ENCODE data around the gene DCUN1D4. TPM values are rescaled to one million over a fixed set of nuclear protein-coding genes. Genes with fewer than 3 reads are reported as not detected.

DCUN1D4 gene
- total and polyA plus RNA-seq, 2 experiments from 2014 or later, result 18.0 to 28.2 TPM

GRCh38 chr4:51918251-51918650 lies 75.3 kb downstream of the DCUN1D4 start:
- H3K27me3 ChIP-seq, result no peaks in the 10 kb centered on the region
- no peak overlapping the region for H3K27ac ChIP-seq
- DNase-seq (ENCODE audit: low read depth in 1 of 2, low spot score in 1 of 2), result no peak
- no peaks in the 10 kb centered on the region for H3K4me1 ChIP-seq (ENCODE audit: low read depth)
- no peak overlapping the region for H3K4me3 ChIP-seq
- TF ChIP-seq, protein P1, sequence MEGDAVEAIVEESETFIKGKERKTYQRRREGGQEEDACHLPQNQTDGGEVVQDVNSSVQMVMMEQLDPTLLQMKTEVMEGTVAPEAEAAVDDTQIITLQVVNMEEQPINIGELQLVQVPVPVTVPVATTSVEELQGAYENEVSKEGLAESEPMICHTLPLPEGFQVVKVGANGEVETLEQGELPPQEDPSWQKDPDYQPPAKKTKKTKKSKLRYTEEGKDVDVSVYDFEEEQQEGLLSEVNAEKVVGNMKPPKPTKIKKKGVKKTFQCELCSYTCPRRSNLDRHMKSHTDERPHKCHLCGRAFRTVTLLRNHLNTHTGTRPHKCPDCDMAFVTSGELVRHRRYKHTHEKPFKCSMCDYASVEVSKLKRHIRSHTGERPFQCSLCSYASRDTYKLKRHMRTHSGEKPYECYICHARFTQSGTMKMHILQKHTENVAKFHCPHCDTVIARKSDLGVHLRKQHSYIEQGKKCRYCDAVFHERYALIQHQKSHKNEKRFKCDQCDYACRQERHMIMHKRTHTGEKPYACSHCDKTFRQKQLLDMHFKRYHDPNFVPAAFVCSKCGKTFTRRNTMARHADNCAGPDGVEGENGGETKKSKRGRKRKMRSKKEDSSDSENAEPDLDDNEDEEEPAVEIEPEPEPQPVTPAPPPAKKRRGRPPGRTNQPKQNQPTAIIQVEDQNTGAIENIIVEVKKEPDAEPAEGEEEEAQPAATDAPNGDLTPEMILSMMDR (IDR thresholded peaks at IDR 0.05; ENCODE audit: low read depth, low read length), result no peak
- H3K36me3 ChIP-seq, result peaks cover 28% of the 10 kb centered on the region
- H3K9me3 ChIP-seq (ENCODE audit: low read depth), result no peaks in the 10 kb centered on the region

- H3K27me3 ChIP-seq, result no peaks in the 10 kb centered on the region
- H3K27ac ChIP-seq, result no peak overlapping the region
- no peaks in the 10 kb centered on the region for H3K4me1 ChIP-seq (ENCODE audit: low read depth)
- TF ChIP-seq, protein P1 (IDR thresholded peaks at IDR 0.05; ENCODE audit: low read depth, low read length), result no peak
- DNase-seq (ENCODE audit: low read depth in 1 of 2, low spot score in 1 of 2), result no peak
- H3K4me3 ChIP-seq, result no peak overlapping the region
- H3K36me3 ChIP-seq, result no peaks in the 10 kb centered on the region
- H3K9me3 ChIP-seq (ENCODE audit: low read depth), result no peaks in the 10 kb centered on the region
Observed at GRCh38 chr4:51923343-51923742, 80.4 kb downstream of the DCUN1D4 start.

DNA sequence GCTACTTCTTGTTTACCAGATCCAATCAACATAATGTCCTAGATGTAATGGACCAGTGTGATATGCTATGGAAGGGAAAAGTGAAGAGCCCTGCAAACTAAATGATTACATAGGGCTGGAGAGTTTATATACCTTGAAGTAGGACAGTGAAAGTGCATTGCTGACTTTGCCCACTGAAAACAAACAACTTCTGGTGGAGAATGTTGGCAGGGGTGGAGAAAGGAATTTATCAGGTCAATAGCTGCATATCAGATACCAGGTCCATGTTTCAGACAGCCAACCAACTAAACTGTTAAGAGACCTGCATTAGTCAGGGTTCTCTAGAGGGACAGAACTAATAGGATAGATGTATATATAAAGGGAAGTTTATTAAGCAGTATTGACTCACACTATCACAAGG lies 82.4 kb downstream of the DCUN1D4 start:
- TF ChIP-seq, protein P1 (IDR thresholded peaks at IDR 0.05; ENCODE audit: low read depth, low read length), result no peak
- H3K27me3 ChIP-seq, result no peaks in the 10 kb centered on the region

DNA sequence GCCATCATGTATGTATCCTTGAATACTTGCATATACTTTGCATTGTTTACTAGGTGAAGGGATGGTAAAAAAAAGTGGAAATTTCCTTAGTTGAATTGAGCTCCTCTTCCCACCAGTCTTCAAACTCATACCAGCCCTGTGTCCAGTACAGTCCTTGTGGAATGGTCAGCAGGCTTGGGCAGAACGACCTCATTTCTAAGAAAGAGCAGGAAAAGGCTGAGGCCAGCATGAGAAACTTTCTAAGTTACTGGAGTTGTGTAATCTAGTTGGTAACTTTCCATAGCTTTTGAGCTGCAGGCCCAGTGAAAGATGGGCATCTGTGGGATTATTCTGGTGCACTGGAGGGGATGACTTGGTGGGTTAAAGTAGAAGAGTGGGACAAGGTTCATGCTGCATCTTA lies 87.6 kb downstream of the DCUN1D4 start:
- H3K27ac ChIP-seq, result no peak overlapping the region

More for the DNA sequence above, 82.4 kb downstream of the DCUN1D4 start:
- no peaks in the 10 kb centered on the region for H3K9me3 ChIP-seq (ENCODE audit: low read depth)
- no peaks in the 10 kb centered on the region for H3K4me1 ChIP-seq (ENCODE audit: low read depth)
- no peak overlapping the region for H3K27ac ChIP-seq
- DNase-seq (ENCODE audit: low read depth in 1 of 2, low spot score in 1 of 2), result no peak
- H3K4me3 ChIP-seq, result no peak overlapping the region
- H3K36me3 ChIP-seq, result no peaks in the 10 kb centered on the region

GRCh38 chr4:51931461-51931860 lies 88.5 kb downstream of the DCUN1D4 start:
- H3K4me1 ChIP-seq (ENCODE audit: low read depth), result no peaks in the 10 kb centered on the region
- no peaks in the 10 kb centered on the region for H3K27me3 ChIP-seq
- no peaks in the 10 kb centered on the region for H3K36me3 ChIP-seq
- no peak overlapping the region for H3K27ac ChIP-seq
- H3K4me3 ChIP-seq, result no peak overlapping the region
- no peaks in the 10 kb centered on the region for H3K9me3 ChIP-seq (ENCODE audit: low read depth)
- no peak for DNase-seq (ENCODE audit: low read depth in 1 of 2, low spot score in 1 of 2)
- TF ChIP-seq, protein P1 (IDR thresholded peaks at IDR 0.05; ENCODE audit: low read depth, low read length), result no peak

More for the DNA sequence above, 87.6 kb downstream of the DCUN1D4 start:
- Histone ChIP-seq H3K4me3 (no peak overlapping the region), H3K4me1 (ENCODE audit: low read depth) (no peaks in the 10 kb centered on the region), H3K27me3 (no peaks in the 10 kb centered on the region), H3K9me3 (ENCODE audit: low read depth) (no peaks in the 10 kb centered on the region), H3K36me3 (no peaks in the 10 kb centered on the region)
- TF ChIP-seq, protein P1 (IDR thresholded peaks at IDR 0.05; ENCODE audit: low read depth, low read length), result no peak
- DNase-seq (ENCODE audit: low read depth in 1 of 2, low spot score in 1 of 2), result peak in 1 of 2 donors; percentile 24

DNA sequence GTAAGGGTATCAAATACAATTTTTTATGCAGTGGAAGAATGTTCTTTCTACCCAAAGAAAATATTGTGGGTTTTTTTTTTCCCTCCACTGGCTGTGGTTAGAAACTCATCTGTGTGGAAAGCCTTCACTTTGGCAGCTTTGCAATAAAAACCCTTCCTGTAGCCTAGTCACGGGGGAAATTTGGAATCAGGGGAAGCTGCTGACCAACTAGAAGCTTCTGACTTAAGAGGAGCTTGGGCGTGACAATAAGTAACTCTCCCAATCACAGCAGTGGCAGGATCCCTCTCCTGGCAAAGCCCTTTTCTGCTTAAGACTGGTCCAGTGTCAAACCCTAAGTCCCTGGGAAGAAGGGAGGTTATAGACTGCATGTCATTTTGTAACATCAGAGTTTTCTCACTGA lies 89.3 kb downstream of the DCUN1D4 start:
- H3K27me3 ChIP-seq, result no peaks in the 10 kb centered on the region
- H3K4me3 ChIP-seq, result no peak overlapping the region
- H3K4me1 ChIP-seq (ENCODE audit: low read depth), result no peaks in the 10 kb centered on the region
- no peaks in the 10 kb centered on the region for H3K9me3 ChIP-seq (ENCODE audit: low read depth)
- no peak overlapping the region for H3K27ac ChIP-seq
- DNase-seq (ENCODE audit: low read depth in 1 of 2, low spot score in 1 of 2), result peak in 1 of 2 donors; percentile 58
- TF ChIP-seq, protein P1 (IDR thresholded peaks at IDR 0.05; ENCODE audit: low read depth, low read length), result no peak
- no peaks in the 10 kb centered on the region for H3K36me3 ChIP-seq
